GM10266 (cell line): ENCODE data around the gene FKBP6.
"Not testable (repeated sequence)": the region's sequence is repeated elsewhere in the genome, so short reads cannot be mapped to it uniquely, and the experiment has no call there.

ENCODE experiments used
- DNase-seq: peaks from one replicate; pipeline ENCODE4 v3.0.0; 2012; ENCODE audit errors: extremely low spot score
- CTCF ChIP-seq: IDR thresholded peaks from 2 replicates; pipeline ENCODE4 v1.5.1; 2012; ENCODE audit warnings: mild to moderate bottlenecking, low read depth; ENCODE audit not compliant: control insufficient read depth, insufficient read depth; ENCODE audit errors: missing control alignments

FKBP6 gene

GRCh38 chr7:73308665-73309214 lies 19.2 kb upstream of the FKBP6 start, which contains the start of gene NSUN5:
NSUN5 (minus strand) TSS chr7:73308826; CDS start chr7:73308790, 36 bp downstream.
- peak; percentile 95 for DNase-seq
- TF ChIP-seq CTCF, result no peak

DNA sequence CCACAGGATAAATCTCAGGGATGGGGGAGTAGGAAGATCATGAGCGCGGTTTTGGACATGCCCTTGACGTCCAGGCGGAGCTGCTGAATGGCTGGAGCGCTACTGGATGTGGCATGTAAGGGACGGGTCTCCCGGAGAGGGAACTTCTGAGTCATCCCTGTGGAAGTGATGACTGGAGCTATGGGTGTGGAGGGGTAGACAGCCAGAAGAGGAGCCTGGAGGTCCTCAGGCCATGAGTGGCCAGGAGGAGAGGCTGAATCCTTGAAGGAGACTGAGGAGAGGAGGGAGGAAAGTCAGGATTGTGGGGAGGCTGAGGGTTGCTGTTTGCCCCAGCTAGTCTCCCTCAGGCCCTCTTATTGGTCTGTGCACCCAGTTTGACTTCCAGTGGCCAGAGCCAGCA lies 16.5 kb upstream of the FKBP6 start:
- DNase-seq, result not testable (repeated sequence)

- TF ChIP-seq CTCF, result no peak
- DNase-seq, result no peak
Measured at GRCh38 chr7:73312831-73313520, 15.0 kb upstream of the FKBP6 start.

DNA sequence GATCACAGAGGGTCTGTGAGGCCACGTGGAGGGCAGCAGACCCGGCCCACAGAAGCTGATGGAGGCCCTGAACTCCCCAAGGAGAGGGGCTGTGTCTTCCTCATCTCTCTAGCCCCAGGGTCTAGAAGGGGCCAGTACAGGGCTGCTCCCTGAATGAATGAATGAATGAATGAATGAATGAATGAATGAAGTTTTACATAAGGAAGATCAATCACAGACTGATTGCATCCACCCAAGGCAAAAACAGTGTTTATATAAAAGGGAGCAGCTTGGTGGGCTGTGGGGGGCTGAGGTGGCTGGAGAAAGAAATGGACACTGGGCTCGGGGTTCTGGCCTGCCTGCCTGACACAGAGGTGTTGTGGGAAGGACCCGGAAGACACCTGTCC lies 14.4 kb upstream of the FKBP6 start:
- no peak for TF ChIP-seq CTCF

GRCh38 chr7:73314271-73314670 lies 13.7 kb upstream of the FKBP6 start:
- DNase-seq, result no peak
- TF ChIP-seq CTCF, result no peak

More for the DNA sequence above, 14.4 kb upstream of the FKBP6 start:
- no peak for DNase-seq

GRCh38 chr7:73316521-73316920 lies 11.4 kb upstream of the FKBP6 start:
- no peak for TF ChIP-seq CTCF
- no peak for DNase-seq

GRCh38 chr7:73318656-73319204 lies 9.2 kb upstream of the FKBP6 start:
- not testable (repeated sequence) for DNase-seq

DNA sequence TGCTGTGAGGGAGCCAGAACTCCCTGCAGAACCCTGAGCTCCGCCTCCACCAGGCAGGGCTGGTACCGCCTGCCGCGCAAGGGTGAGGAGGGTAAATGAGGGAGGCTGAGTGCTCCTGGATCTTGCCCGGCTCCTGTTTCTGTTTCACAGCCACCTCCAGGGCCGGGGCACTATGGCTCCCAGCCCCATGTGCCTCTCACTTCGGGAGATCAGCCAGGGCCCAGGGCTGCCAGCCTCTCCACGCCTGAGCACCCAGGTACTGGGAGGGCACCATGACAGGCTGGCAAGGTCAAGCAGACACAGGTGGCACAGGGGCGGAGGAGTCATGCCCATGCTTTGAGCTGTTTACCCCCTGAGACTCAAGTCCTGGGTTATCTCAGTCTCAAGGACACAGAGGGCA lies 8.4 kb upstream of the FKBP6 start:
- DNase-seq, result not testable (repeated sequence)

DNA sequence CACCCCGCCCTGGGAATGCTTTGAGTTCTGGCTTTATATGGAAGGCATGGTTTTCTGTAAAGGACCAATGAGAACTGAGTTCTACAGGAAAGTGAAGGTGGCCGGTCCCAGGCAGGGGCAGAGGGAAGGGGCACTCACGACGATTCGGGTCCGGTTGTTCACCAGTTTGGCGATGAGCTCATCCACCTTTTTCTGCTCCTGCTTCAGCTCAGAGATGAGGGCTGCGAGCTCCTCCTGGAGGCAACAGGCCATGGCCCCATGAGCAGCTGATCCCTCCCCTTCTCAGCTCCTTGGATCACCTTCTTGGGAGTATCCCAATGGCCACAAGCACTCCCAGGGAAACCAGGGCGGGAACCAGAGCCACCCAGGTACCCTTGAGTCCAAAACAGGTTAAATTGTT lies 8.0 kb upstream of the FKBP6 start:
- not testable (repeated sequence) for DNase-seq

GRCh38 chr7:73323434-73324080 lies 4.4 kb upstream of the FKBP6 start:
- not testable (repeated sequence) for DNase-seq
